HFFc6 (cell line): Measurements from ENCODE around the gene PCMT1. TPM values are rescaled to one million over a fixed set of nuclear protein-coding genes. Genes with fewer than 3 reads are reported as not detected.
"Not testable (repeated sequence)": the region's sequence is repeated elsewhere in the genome, so short reads cannot be mapped to it uniquely, and the experiment has no call there.

Experiments used
- DNase-seq: peaks from one replicate; pipeline ENCODE4 v3.0.0-alpha.2; 2018
- H3K27ac Mint-ChIP-seq: 2 replicates; pipeline ENCODE4 v1.8.0; 2020; ENCODE audit warnings: mild to moderate bottlenecking, mixed read lengths
- H3K27me3 Mint-ChIP-seq: 2 replicates; pipeline ENCODE4 v1.8.0; 2021; ENCODE audit warnings: mild to moderate bottlenecking, moderate library complexity, mixed read lengths; ENCODE audit not compliant: insufficient read depth
- H3K36me3 Mint-ChIP-seq: 2 replicates; pipeline ENCODE4 v1.8.0; 2021; ENCODE audit warnings: low read depth, mixed read lengths
- H3K4me1 Mint-ChIP-seq: 2 replicates; pipeline ENCODE4 v1.8.0; 2020; ENCODE audit warnings: low read depth, mixed read lengths
- H3K4me3 Mint-ChIP-seq: 2 replicates; pipeline ENCODE4 v1.8.0; 2020; ENCODE audit warnings: mild to moderate bottlenecking, moderate library complexity, mixed read lengths
- H3K9me3 Mint-ChIP-seq: 2 replicates; pipeline ENCODE4 v1.8.0; 2020; ENCODE audit warnings: mild to moderate bottlenecking, mixed read lengths
- total RNA-seq, 6 experiments: library from RNA; stranded (reverse); fragmentation: NEBNext Ultra II Directional; extraction: Animal tissue kit (Norgen Biotek cat#: 25700); gene quantifications; 2 replicates in 1 of 6; 3 replicates in 5 of 6; pipeline ENCODE4 v1.2.3, GENCODE V29; 2021
- TF ChIP-seq, protein P1 (sequence below): fragments of 200-600 bp; sonication (generic); IDR thresholded peaks from 2 replicates; pipeline ENCODE4 v1.5.0; 2021; ENCODE audit warnings: antibody characterized with exemption, mild to moderate bottlenecking

The PCMT1 gene
- total RNA-seq, 6 experiments from 2014 or later, result 99.7 to 126 (median 112) TPM

DNA sequence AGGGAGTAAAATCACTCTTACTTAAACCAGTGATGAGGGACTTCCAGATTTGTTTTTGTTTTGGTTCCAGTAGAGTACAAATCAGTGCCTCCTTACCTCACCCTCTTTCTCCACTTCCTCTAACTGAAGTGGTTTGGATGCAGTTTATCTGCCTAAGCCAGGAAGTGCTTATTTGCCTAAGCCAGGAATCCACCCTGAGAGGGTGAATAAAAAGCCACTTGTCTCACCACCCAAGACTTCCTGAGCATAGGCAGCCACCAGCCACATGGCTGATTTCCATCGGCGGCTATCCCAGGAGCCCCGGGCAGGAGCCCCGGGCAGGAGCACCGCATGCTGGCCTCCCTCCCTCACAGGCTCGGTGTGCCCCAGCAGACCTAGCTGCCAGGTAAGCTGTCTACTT lies 102.6 kb downstream of the PCMT1 start:
- TF ChIP-seq, protein P1, sequence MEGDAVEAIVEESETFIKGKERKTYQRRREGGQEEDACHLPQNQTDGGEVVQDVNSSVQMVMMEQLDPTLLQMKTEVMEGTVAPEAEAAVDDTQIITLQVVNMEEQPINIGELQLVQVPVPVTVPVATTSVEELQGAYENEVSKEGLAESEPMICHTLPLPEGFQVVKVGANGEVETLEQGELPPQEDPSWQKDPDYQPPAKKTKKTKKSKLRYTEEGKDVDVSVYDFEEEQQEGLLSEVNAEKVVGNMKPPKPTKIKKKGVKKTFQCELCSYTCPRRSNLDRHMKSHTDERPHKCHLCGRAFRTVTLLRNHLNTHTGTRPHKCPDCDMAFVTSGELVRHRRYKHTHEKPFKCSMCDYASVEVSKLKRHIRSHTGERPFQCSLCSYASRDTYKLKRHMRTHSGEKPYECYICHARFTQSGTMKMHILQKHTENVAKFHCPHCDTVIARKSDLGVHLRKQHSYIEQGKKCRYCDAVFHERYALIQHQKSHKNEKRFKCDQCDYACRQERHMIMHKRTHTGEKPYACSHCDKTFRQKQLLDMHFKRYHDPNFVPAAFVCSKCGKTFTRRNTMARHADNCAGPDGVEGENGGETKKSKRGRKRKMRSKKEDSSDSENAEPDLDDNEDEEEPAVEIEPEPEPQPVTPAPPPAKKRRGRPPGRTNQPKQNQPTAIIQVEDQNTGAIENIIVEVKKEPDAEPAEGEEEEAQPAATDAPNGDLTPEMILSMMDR, result no peak
- no peaks in the 10 kb centered on the region for H3K27me3 Mint-ChIP-seq
- H3K36me3 Mint-ChIP-seq, result peaks cover 10% of the 10 kb centered on the region; the same call in 1 of the 2 replicates
- H3K4me3 Mint-ChIP-seq, result no peak overlapping the region
- no peak for DNase-seq
- H3K4me1 Mint-ChIP-seq, result peaks cover 79% of the 10 kb centered on the region
- H3K9me3 Mint-ChIP-seq, result no peaks in the 10 kb centered on the region
- peak overlapping the region; percentile 79 for H3K27ac Mint-ChIP-seq

DNA sequence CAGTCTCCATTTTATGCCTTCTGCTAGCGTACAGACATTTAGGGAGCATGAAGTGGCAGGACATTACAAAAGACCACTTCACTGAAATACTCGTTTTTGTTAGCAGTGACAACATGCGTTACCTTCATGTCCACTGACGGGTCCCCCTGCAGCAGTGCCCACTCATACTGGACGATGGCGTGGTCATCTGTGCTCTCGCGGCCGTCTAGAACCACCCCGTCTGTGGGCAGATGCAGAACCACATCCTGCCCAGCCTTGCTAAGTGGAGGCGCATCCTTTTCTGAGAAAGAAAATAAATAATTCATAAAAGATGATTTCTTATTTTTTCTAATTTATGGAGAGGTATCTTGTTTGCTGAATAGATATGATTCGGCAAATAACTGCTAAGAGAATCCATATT lies 103.3 kb downstream of the PCMT1 start:
- Mint-ChIP-seq H3K36me3 (peaks cover 10% of the 10 kb centered on the region; the same call in 1 of the 2 replicates), H3K9me3 (no peaks in the 10 kb centered on the region), H3K27me3 (no peaks in the 10 kb centered on the region), H3K4me1 (peaks cover 77% of the 10 kb centered on the region), H3K27ac (no peak overlapping the region), H3K4me3 (no peak overlapping the region)
- DNase-seq, result no peak
- TF ChIP-seq, protein P1, result no peak

- Mint-ChIP-seq H3K27ac (peak overlapping the region; percentile 97), H3K4me1 (peaks cover 80% of the 10 kb centered on the region)
- not testable (repeated sequence) for H3K36me3 Mint-ChIP-seq, H3K9me3 Mint-ChIP-seq, H3K27me3 Mint-ChIP-seq, H3K4me3 Mint-ChIP-seq, DNase-seq
These were observed 104.5 kb downstream of the PCMT1 start for GRCh38 chr6:149854017-149854416.

GRCh38 chr6:149854532-149854931 lies 105.0 kb downstream of the PCMT1 start:
- Mint-ChIP-seq H3K36me3 (peaks cover 6% of the 10 kb centered on the region; the same call in 1 of the 2 replicates), H3K27me3 (no peaks in the 10 kb centered on the region), H3K27ac (peak overlapping the region; percentile 97), H3K9me3 (no peaks in the 10 kb centered on the region), H3K4me3 (peak overlapping the region; percentile 83), H3K4me1 (peaks cover 85% of the 10 kb centered on the region)
- no peak for DNase-seq
- TF ChIP-seq, protein P1, result no peak

DNA sequence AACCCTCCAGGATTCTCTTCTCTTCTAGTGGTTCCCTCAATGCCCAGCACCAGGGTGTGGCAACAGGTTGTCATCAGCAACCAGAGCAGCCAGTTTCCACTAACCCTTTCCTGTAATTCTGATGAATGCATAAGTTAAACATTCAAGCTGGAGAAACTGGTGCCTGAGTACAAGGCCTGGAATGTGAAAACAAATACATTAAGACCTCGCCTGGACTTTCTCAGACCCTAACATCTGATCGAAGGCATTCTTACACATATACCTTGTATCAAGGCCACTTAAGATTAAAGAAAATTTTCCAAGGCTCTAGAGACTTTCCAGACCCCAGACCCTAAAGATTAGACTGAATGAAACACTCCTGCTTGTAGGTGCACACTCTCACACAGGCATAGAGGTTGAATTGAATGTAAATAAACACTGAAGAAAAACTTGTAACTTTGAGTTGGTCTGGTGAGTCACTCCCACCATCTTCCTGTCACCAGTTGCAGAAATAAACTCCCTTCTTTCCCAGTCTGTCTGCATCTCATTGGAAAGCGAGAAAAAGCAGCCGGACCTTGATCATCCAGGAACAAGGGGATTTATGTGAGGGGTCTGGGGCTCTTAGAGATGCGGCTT lies 105.6 kb downstream of the PCMT1 start:
- Mint-ChIP-seq H3K4me3 (peak overlapping the region; percentile 83), H3K27me3 (no peaks in the 10 kb centered on the region), H3K27ac (peak overlapping the region; percentile 97), H3K9me3 (no peaks in the 10 kb centered on the region), H3K4me1 (peaks cover 83% of the 10 kb centered on the region), H3K36me3 (peaks cover 6% of the 10 kb centered on the region; the same call in 1 of the 2 replicates)
- DNase-seq, result peak; percentile 91
- TF ChIP-seq, protein P1, result no peak

DNA sequence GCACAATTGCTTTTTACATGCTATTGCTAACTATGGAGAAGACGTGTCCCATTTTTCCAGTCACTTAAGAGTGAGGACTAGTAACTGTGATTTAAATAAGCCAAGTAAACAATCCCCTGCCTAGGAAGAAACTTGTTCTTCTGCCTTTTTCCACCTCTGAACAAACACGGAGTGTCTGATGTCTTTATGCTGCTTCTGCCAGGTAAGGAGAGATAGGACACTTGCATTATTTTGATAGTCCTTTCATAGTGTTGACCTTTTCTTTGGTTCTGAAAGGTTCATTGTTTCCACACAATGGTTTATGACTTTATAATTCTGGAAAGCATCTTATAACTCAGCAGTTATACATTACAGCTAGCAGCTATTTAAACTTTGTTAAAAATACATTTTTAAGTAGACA lies 106.2 kb downstream of the PCMT1 start:
- TF ChIP-seq, protein P1, result no peak
- H3K4me1 Mint-ChIP-seq, result peaks cover 82% of the 10 kb centered on the region
- H3K36me3 Mint-ChIP-seq, result peaks cover 6% of the 10 kb centered on the region; the same call in 1 of the 2 replicates
- no peak for DNase-seq
- H3K4me3 Mint-ChIP-seq, result peak overlapping the region; percentile 83
- no peaks in the 10 kb centered on the region for H3K27me3 Mint-ChIP-seq
- H3K27ac Mint-ChIP-seq, result peak overlapping the region; percentile 97
- no peaks in the 10 kb centered on the region for H3K9me3 Mint-ChIP-seq
